ENCODE measurements around the gene SPAG6.

GRCh38 chr10:22434521-22434920, 89.2 kb downstream of the SPAG6 start:
- no peak for TF ChIP-seq CTCF (conservative IDR thresholded peaks at IDR 0.05)
- no peak for TF ChIP-seq EZH2 (IDR thresholded peaks at IDR 0.05; ENCODE audit: low read depth)
